Cardiac fibroblast (primary cell): ENCODE data around the gene IFT27.
A peak's percentile ranks its signal among the peaks of the same experiment; 100 is the strongest.

Source experiments
- DNase-seq, 2 donors: peaks; one replicate each; pipeline versions ENCODE4 v3.0.0 to v3.0.0-alpha.2; 2010; ENCODE audit warnings: low read depth in 2 of 2
- H3K4me3 ChIP-seq, 2 donors: replicated peaks in 1 of 2; 1 replicate in 1 of 2; 2 replicates in 1 of 2; pipeline ENCODE4 v1.5.1; 2011; ENCODE audit warnings: low read depth in 2 of 2, low read length in 2 of 2, mild to moderate bottlenecking in 2 of 2, moderate library complexity in 1 of 2
- TF ChIP-seq, protein P1 (sequence below): IDR thresholded peaks from one replicate; pipeline ENCODE4 v1.5.1; 2011; ENCODE audit warnings: low read depth, mild to moderate bottlenecking, low read length, inconsistent platforms

The IFT27 gene

DNA sequence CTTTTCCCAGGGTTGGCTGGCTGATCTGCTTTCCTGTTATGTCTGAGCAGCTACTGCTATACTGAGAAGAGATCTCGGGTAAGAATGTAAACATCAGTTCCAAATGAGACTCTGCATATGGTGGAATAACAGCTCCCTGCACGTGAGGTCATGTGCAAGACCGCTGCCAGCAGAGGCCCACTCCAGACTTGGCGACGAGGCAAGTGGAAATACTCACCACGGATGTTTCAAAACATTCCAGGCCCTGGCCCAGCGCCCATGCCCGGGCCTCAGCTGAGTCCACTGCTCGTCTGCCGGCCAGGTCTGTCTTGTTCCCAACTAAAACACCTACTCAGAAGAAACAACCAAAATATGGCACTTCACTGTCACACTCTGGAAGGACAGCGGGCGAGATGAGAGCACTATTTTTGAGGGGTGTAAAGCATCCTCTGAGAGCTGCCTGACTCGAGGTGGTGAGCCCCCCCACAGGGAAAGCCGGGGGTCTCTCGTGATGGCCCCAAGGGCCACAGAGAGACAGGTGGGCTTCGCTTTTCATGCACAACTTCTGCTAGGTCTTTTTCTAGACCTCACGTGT is 13.1 kb downstream of the IFT27 start:
- no peak overlapping the region for H3K4me3 ChIP-seq
- TF ChIP-seq, protein P1, sequence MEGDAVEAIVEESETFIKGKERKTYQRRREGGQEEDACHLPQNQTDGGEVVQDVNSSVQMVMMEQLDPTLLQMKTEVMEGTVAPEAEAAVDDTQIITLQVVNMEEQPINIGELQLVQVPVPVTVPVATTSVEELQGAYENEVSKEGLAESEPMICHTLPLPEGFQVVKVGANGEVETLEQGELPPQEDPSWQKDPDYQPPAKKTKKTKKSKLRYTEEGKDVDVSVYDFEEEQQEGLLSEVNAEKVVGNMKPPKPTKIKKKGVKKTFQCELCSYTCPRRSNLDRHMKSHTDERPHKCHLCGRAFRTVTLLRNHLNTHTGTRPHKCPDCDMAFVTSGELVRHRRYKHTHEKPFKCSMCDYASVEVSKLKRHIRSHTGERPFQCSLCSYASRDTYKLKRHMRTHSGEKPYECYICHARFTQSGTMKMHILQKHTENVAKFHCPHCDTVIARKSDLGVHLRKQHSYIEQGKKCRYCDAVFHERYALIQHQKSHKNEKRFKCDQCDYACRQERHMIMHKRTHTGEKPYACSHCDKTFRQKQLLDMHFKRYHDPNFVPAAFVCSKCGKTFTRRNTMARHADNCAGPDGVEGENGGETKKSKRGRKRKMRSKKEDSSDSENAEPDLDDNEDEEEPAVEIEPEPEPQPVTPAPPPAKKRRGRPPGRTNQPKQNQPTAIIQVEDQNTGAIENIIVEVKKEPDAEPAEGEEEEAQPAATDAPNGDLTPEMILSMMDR = no peak
- DNase-seq = peak in 1 of 2 donors; percentile 62

DNA sequence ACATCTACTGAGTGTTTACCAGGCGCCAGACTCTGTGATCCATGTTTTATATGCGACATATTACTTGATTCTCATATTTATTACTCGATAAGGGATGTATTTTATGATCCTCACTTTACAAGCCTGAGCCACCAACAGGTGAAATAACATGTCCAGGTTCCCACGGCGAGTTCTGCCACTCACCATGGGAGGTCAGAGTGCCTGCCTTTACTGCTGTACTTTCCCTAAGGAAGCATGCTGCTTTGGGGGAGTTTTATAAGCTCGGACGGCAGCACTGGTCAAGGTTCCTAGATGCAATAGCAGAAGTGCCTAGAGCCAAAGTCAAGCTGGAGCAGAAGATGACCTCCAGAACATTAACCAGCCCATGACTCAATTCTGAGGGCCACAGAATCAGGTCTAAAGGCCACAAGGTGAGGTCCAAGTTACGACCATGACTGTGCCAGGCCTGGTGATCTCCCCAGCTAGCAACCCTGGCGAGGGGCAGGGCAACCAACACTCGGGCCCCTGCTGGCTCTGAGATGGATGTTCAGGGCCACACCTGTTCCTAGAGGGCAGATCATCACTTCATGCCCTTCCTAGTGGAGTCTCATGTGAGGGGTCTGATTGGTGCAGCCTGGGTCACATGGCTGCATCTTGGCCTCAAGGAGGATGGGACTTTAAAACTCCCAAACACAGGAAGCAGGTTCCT is 14.2 kb downstream of the IFT27 start:
- no peak overlapping the region for H3K4me3 ChIP-seq
- DNase-seq = no peak
- TF ChIP-seq, protein P1 = no peak

DNA sequence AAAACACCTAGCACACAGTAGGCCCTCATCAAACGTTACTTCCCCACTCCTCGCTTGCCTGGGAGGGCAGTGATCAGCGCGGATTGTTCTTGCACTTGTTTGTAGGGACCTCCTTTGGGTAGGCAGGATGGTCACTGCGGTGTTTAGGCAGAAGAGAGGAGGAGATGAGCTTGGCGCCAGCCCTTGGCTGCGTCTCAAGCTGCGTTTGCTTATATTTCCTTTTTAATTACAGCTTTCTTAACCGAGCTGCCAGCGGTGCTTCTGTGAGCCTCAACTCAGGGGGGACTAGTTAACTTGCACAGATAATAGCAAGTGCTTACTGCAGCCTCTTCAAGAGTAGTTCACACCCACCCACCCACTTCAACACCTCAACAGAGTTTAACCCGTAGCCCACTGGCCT is 15.1 kb downstream of the IFT27 start:
- DNase-seq = no peak
- H3K4me3 ChIP-seq = no peak overlapping the region
- TF ChIP-seq, protein P1 = no peak

- DNase-seq = no peak
- TF ChIP-seq, protein P1 = no peak
- no peak overlapping the region for H3K4me3 ChIP-seq
Measured at GRCh38 chr22:36759481-36760159, 16.3 kb downstream of the IFT27 start.

DNA sequence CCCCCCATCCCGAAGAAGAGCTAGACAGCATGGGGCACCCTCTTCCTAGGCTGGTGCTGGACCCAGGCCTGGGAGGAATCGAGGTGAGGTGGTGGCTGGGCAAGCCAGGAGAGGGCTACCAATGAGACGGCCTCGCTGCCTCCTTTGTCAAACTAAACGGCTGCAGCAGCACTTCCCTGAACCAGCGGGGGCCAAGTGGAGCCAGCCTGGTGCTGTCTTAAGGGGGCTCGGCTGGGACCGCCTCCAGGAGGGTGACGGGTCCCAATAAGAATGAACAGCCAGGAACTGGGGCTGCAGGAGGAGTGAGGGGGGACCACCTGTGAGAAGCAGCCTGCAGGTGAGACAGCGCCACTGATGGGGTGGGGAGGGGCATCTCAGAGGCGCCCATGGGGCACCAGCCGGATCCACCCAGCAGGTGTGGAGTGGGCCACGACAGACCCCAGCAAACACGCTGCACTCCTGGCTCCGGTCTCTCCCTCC is 17.1 kb downstream of the IFT27 start:
- no peak for DNase-seq
- H3K4me3 ChIP-seq = no peak overlapping the region
- TF ChIP-seq, protein P1 = no peak

GRCh38 chr22:36757668-36758211 is 18.2 kb downstream of the IFT27 start:
- TF ChIP-seq, protein P1 = peak; percentile 90
- peak; percentile 78 to 79 for DNase-seq
- no peak overlapping the region for H3K4me3 ChIP-seq
